Esophagus muscularis mucosa (tissue), 4 donors: ENCODE data around the gene CNGA3. TPM values are rescaled to one million over a fixed set of nuclear protein-coding genes. Genes with fewer than 3 reads are reported as not detected.

Source experiments
- DNase-seq: peaks from one replicate; pipeline ENCODE4 v3.0.0-alpha.2; 2017; ENCODE audit errors: extremely low spot score
- H3K27ac ChIP-seq, 4 donors: fragments of 200-600 bp; sonication (generic); replicated peaks in 1 of 4; 1 replicate in 3 of 4; 2 replicates in 1 of 4; pipeline ENCODE4 v1.5.1; 2016 to 2019; ENCODE audit warnings: mild to moderate bottlenecking in 1 of 4
- H3K27me3 ChIP-seq, 4 donors: fragments of 200-600 bp; sonication (generic); one replicate each; pipeline versions ENCODE4 v1.5.1 to v1.6.0; 2016 to 2019
- H3K36me3 ChIP-seq, 4 donors: fragments of 200-600 bp; sonication (generic); one replicate each; pipeline ENCODE4 v1.5.1; 2016 to 2019
- H3K4me1 ChIP-seq, 4 donors: fragments of 200-600 bp; sonication (generic); one replicate each; pipeline ENCODE4 v1.5.1; 2016 to 2019
- H3K4me3 ChIP-seq, 4 donors: fragments of 200-600 bp; sonication (generic); 1 replicate in 2 of 4; 2 replicates in 2 of 4; pipeline ENCODE4 v1.5.1; 2016 to 2019; ENCODE audit warnings: mild to moderate bottlenecking in 4 of 4, moderate library complexity in 1 of 4
- H3K9me3 ChIP-seq, 4 donors: fragments of 200-600 bp; sonication (generic); 1 replicate in 3 of 4; 2 replicates in 1 of 4; pipeline ENCODE4 v1.5.1; 2016 to 2019
- CTCF ChIP-seq, 3 experiments: fragments of 200-600 bp in 2 of 3; fragments of 450-650 bp in 1 of 3; sonication (generic) in 2 of 3; IDR thresholded peaks; one replicate each; pipeline ENCODE4 v1.5.1; 2017 to 2019; ENCODE audit warnings: antibody characterized with exemption in 3 of 3, mild to moderate bottlenecking in 2 of 3, moderate library complexity in 1 of 3
- EP300 ChIP-seq: sonication (generic); formaldehyde crosslinking; IDR thresholded peaks from one replicate; pipeline ENCODE4 v1.6.1; 2017; ENCODE audit warnings: antibody characterized with exemption
- POLR2A ChIP-seq: fragments of 450-650 bp; IDR thresholded peaks from one replicate; pipeline ENCODE4 v1.6.1; 2017; ENCODE audit warnings: antibody characterized with exemption, moderate library complexity, mild to moderate bottlenecking, low read depth
- POLR2AphosphoS5 ChIP-seq, 2 donors: sonication (generic); formaldehyde crosslinking; IDR thresholded peaks; one replicate each; pipeline ENCODE4 v1.6.1; 2017; ENCODE audit warnings: antibody characterized with exemption in 2 of 2
- WGBS: methylation state at CpG from one replicate; pipeline ENCODE4 v1.1.5; 2018; 5-methylcytosine and 5-hydroxymethylcytosine counted together
- intact Hi-C: fragments of 100-400 bp; cut with DNase I; formaldehyde crosslinking; loops from one replicate; pipeline ENCODE4 v1.15.1; 2023
- total RNA-seq, 4 donors: library from RNA; depleted of rRNA; stranded (reverse); fragments of >200 nt; gene quantifications; one replicate each; pipeline versions ENCODE4 v1.1.0 to v1.2.1, GENCODE V29; 2016

The CNGA3 gene
- total RNA-seq, 4 donors from 2014 or later, result 2.5 to 13.7 (median 6.6) TPM

DNA sequence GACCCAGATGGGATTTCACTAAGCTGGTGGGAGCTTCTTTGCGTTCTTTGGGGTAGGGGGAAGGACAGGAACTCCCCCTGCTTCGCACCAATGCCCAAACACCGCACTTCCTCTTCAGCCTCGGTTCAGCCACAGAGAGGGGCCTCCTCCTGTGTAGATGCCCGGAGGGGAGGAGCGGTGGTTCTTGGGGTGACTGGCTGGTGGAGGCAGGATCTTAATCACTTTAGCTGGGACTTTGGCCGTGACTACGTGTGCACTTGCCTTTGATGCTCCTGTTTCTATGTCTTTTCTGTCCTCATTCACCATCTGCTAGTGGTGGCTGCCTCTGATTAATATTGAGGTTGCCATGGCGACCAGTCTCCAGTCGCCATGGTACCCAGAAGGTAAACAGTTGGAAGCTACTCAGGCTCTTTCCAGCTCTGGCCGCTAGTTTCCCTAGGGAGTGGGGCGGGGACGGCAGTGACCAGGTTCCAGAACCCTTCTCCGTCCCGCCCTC lies 1.9 kb downstream of the CNGA3 start:
- DNase-seq, result peak; percentile 57
- Histone ChIP-seq H3K9me3 (no peaks in the 10 kb centered on the region), H3K27ac (no peak overlapping the region), H3K36me3 (no peaks in the 10 kb centered on the region), H3K27me3 (peaks cover 13 to 71% (median 27%) of the 10 kb centered on the region in 4 donors), H3K4me3 (peak overlapping the region in 2 of 4 donors; percentile 40 to 50), H3K4me1 (peaks cover 9 to 25% (median 17%) of the 10 kb centered on the region in 4 donors)
- TF ChIP-seq EP300 (no peak), POLR2AphosphoS5 (IDR thresholded peaks at IDR 0.05) (no peak), POLR2A (no peak), CTCF (IDR thresholded peaks at IDR 0.05) (no peak)
- intact Hi-C loops, result no loop called here
- WGBS, result 21% methylated on average over 13 of the region's 15 CpGs

DNA sequence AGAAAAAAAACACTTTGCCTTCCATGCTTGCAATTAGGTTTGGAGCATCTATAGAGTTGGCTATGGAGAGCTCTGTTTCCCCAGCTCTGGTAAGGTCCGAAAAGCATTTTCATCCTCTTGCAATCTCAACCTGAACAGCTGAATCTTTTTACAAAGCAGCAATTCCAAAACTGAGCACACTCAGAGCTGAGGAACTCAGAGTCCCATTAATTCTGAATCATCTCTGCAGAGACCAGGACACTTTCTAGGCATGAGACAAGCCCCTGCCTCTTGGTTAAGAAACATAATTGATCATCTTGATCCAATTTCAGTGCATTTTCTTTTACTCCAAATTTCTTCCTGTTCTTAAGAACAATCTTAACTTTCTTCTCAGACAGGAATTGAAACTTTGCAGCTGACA lies 4.2 kb downstream of the CNGA3 start:
- 54% methylated on average over 1 of the region's 1 CpG for WGBS
- Histone ChIP-seq H3K36me3 (no peaks in the 10 kb centered on the region), H3K4me3 (no peak overlapping the region), H3K4me1 (peaks cover 9 to 25% (median 17%) of the 10 kb centered on the region in 4 donors), H3K27me3 (peaks cover 13 to 54% (median 26%) of the 10 kb centered on the region in 4 donors), H3K9me3 (no peaks in the 10 kb centered on the region), H3K27ac (no peak overlapping the region)
- intact Hi-C loops, result no loop called here
- TF ChIP-seq POLR2AphosphoS5 (IDR thresholded peaks at IDR 0.05) (no peak), EP300 (no peak), POLR2A (no peak), CTCF (IDR thresholded peaks at IDR 0.05) (no peak)
- DNase-seq, result peak; percentile 21

DNA sequence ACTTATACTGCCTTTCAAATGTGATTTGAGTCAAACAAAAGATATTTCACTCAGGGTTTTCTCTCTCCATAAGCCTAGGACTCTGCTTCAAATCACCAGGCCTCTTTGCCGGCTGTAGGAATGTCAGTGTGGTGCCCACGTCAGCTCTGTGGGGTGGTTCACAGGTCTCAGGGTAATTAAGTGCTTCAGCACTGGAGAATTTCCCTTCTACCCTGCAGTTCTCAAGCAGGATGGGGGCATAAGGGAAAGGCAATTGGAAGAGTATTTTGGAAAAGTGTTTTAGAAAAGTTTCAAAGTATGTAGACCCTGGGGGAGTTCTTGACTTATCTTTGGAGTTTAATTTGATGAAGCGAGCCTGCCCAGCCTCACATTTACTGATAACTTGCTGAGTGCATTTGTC lies 9.6 kb downstream of the CNGA3 start:
- no peaks in the 10 kb centered on the region for H3K36me3 ChIP-seq
- intact Hi-C loops, result no loop called here
- peaks cover 0 to 8% (median 0%) of the 10 kb centered on the region in 4 donors for H3K27me3 ChIP-seq
- H3K27ac ChIP-seq, result no peak overlapping the region
- peak; percentile 68 for DNase-seq
- H3K4me1 ChIP-seq, result no peaks in the 10 kb centered on the region
- H3K4me3 ChIP-seq, result no peak overlapping the region
- WGBS, result 48% methylated on average over 3 of the region's 3 CpGs
- no peaks in the 10 kb centered on the region for H3K9me3 ChIP-seq
- no peak for TF ChIP-seq POLR2A
- TF ChIP-seq POLR2AphosphoS5 (IDR thresholded peaks at IDR 0.05), result no peak
- no peak for TF ChIP-seq CTCF (IDR thresholded peaks at IDR 0.05)
- no peak for TF ChIP-seq EP300

GRCh38 chr2:98356729-98357128 lies 10.5 kb downstream of the CNGA3 start:
- Histone ChIP-seq H3K27me3 (peaks cover 0 to 8% (median 0%) of the 10 kb centered on the region in 4 donors), H3K4me1 (no peaks in the 10 kb centered on the region), H3K4me3 (no peak overlapping the region), H3K9me3 (no peaks in the 10 kb centered on the region), H3K27ac (no peak overlapping the region), H3K36me3 (no peaks in the 10 kb centered on the region)
- 90% methylated on average over 7 of the region's 7 CpGs for WGBS
- no peak for DNase-seq
- intact Hi-C loops, result no loop called here
- TF ChIP-seq POLR2AphosphoS5 (IDR thresholded peaks at IDR 0.05) (no peak), CTCF (IDR thresholded peaks at IDR 0.05) (no peak), EP300 (no peak)

GRCh38 chr2:98357849-98358248 lies 11.6 kb downstream of the CNGA3 start:
- H3K4me3 ChIP-seq, result no peak overlapping the region
- H3K27ac ChIP-seq, result no peak overlapping the region
- TF ChIP-seq CTCF (IDR thresholded peaks at IDR 0.05) (no peak), POLR2A (no peak), EP300 (no peak), POLR2AphosphoS5 (IDR thresholded peaks at IDR 0.05) (no peak)
- peak; percentile 50 for DNase-seq
- H3K36me3 ChIP-seq, result no peaks in the 10 kb centered on the region
- WGBS, result 94% methylated on average over 3 of the region's 3 CpGs
- H3K4me1 ChIP-seq, result no peaks in the 10 kb centered on the region
- H3K27me3 ChIP-seq, result no peaks in the 10 kb centered on the region
- intact Hi-C loops, result no loop called here
- no peaks in the 10 kb centered on the region for H3K9me3 ChIP-seq
